ENCODE measurements around the gene ACSF2. TPM values are rescaled to one million over a fixed set of nuclear protein-coding genes. Genes with fewer than 3 reads are reported as not detected.
"Not testable (repeated sequence)": the region's sequence is repeated elsewhere in the genome, so short reads cannot be mapped to it uniquely, and the experiment has no call there.

The ACSF2 gene
- polyA plus RNA-seq, 1 donor (not counting 4 experiments of a cell fraction or from before 2014, with no cell fraction given): 71.9 TPM

DNA sequence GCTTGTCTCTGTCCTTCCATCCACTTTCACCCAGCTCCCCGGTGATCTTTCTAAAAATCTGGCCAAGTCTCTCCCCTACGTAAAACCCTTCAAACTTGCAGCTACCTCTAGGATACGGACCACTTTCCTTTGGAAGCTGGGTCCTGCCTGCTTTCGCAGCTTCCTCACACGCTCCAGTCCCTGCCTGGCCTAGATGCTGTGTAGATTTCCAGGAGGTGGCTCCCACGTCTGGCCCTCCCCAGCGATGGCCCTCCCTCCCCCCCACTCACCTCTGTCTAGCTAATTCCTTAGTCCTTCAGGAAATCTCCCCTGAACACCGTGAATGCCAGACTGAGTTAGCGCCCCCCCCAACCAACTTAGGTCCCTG is 28.1 kb upstream of the ACSF2 start:
- peaks cover 17% of the 10 kb centered on the region for H3K4me1 ChIP-seq (ENCODE audit: control insufficient read depth, extremely low read depth, insufficient read depth, low read length)
- FAIRE-seq (no peak), DNase-seq (ENCODE audit: low read depth, low spot score) (no peak)
- no peak overlapping the region for H2AFZ ChIP-seq (ENCODE audit: control insufficient read depth, low read length)
- TF ChIP-seq, protein P1, sequence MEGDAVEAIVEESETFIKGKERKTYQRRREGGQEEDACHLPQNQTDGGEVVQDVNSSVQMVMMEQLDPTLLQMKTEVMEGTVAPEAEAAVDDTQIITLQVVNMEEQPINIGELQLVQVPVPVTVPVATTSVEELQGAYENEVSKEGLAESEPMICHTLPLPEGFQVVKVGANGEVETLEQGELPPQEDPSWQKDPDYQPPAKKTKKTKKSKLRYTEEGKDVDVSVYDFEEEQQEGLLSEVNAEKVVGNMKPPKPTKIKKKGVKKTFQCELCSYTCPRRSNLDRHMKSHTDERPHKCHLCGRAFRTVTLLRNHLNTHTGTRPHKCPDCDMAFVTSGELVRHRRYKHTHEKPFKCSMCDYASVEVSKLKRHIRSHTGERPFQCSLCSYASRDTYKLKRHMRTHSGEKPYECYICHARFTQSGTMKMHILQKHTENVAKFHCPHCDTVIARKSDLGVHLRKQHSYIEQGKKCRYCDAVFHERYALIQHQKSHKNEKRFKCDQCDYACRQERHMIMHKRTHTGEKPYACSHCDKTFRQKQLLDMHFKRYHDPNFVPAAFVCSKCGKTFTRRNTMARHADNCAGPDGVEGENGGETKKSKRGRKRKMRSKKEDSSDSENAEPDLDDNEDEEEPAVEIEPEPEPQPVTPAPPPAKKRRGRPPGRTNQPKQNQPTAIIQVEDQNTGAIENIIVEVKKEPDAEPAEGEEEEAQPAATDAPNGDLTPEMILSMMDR (optimal IDR thresholded peaks at IDR 0.05 in 1 of 3, IDR thresholded peaks at IDR 0.05 in 1 of 3, conservative IDR thresholded peaks at IDR 0.05 in 1 of 3; ENCODE audit: extremely low read depth in 1 of 3, insufficient read depth in 2 of 3, low read length in 3 of 3): no peak
- no peak for TF ChIP-seq EZH2 (IDR thresholded peaks at IDR 0.05; ENCODE audit: low read length)
- H3K4me3 ChIP-seq (ENCODE audit: control insufficient read depth in 2 of 3, extremely low read depth in 1 of 3, insufficient read depth in 2 of 3, low read depth in 1 of 3, low read length in 3 of 3): no peak overlapping the region
- H3K9me3 ChIP-seq (ENCODE audit: control insufficient read depth, low read depth, low read length): no peaks in the 10 kb centered on the region
- H3K36me3 ChIP-seq (ENCODE audit: control insufficient read depth in 2 of 2, extremely low read depth in 1 of 2, insufficient read depth in 2 of 2, low read length in 2 of 2): peaks cover 16 to 25% of the 10 kb centered on the region in 2 experiments
- H3K9me1 ChIP-seq (ENCODE audit: control insufficient read depth, extremely low read depth, insufficient read depth, low read length): no peaks in the 10 kb centered on the region
- H3K79me2 ChIP-seq (ENCODE audit: control insufficient read depth, insufficient read depth, low read length): peaks cover 45% of the 10 kb centered on the region
- no peak overlapping the region for H3K9ac ChIP-seq (ENCODE audit: control insufficient read depth, extremely low read depth, insufficient read depth, low read length)
- H4K20me1 ChIP-seq (ENCODE audit: control insufficient read depth, extremely low read depth, insufficient read depth, low read length): peaks cover 8% of the 10 kb centered on the region
- H3K4me2 ChIP-seq (ENCODE audit: control insufficient read depth, extremely low read depth, insufficient read depth, low read depth, low read length): peak overlapping the region; percentile 69
- no peak overlapping the region for H3K27ac ChIP-seq (ENCODE audit: control insufficient read depth, insufficient read depth, low read length)
- dilution Hi-C loops (cut with MboI; ENCODE audit: extremely low pct_ligation_motif_present, low sequenced_read_pairs): no loop called here
- no peaks in the 10 kb centered on the region for H3K27me3 ChIP-seq (ENCODE audit: control insufficient read depth, extremely low read depth, insufficient read depth, low read length)

DNA sequence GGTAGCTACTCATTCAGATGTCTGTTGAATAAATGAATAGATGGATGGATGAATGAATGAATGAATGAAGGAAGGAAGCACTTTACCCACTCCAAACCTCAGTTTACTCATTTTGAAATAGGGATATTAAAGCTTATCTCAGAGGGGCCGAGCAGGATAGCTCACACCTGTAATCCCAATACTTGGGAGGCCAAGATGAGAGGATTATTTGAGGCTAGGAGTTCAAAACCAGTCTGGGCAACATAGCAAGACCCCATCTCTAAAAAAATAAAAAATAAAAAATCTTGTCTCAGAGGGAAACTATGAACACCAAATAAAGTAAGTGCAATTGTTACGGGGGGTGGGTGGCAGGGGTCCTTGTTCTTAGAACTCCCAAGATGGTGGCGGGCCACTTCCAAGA is 27.3 kb upstream of the ACSF2 start:
- dilution Hi-C loops (cut with MboI; ENCODE audit: extremely low pct_ligation_motif_present, low sequenced_read_pairs); H4K20me1 ChIP-seq (ENCODE audit: control insufficient read depth, extremely low read depth, insufficient read depth, low read length); H3K9ac ChIP-seq (ENCODE audit: control insufficient read depth, extremely low read depth, insufficient read depth, low read length); H3K27me3 ChIP-seq (ENCODE audit: control insufficient read depth, extremely low read depth, insufficient read depth, low read length); H2AFZ ChIP-seq (ENCODE audit: control insufficient read depth, low read length); H3K27ac ChIP-seq (ENCODE audit: control insufficient read depth, insufficient read depth, low read length); H3K9me1 ChIP-seq (ENCODE audit: control insufficient read depth, extremely low read depth, insufficient read depth, low read length); H3K4me2 ChIP-seq (ENCODE audit: control insufficient read depth, extremely low read depth, insufficient read depth, low read depth, low read length); H3K4me3 ChIP-seq (ENCODE audit: control insufficient read depth in 2 of 3, extremely low read depth in 1 of 3, insufficient read depth in 2 of 3, low read depth in 1 of 3, low read length in 3 of 3); FAIRE-seq; H3K9me3 ChIP-seq (ENCODE audit: control insufficient read depth, low read depth, low read length); DNase-seq (ENCODE audit: low read depth, low spot score): not testable (repeated sequence)
- Histone ChIP-seq H3K79me2 (ENCODE audit: control insufficient read depth, insufficient read depth, low read length) (peaks cover 37% of the 10 kb centered on the region), H3K36me3 (ENCODE audit: control insufficient read depth in 2 of 2, extremely low read depth in 1 of 2, insufficient read depth in 2 of 2, low read length in 2 of 2) (peaks cover 8 to 18% of the 10 kb centered on the region in 2 experiments), H3K4me1 (ENCODE audit: control insufficient read depth, extremely low read depth, insufficient read depth, low read length) (peaks cover 17% of the 10 kb centered on the region)

DNA sequence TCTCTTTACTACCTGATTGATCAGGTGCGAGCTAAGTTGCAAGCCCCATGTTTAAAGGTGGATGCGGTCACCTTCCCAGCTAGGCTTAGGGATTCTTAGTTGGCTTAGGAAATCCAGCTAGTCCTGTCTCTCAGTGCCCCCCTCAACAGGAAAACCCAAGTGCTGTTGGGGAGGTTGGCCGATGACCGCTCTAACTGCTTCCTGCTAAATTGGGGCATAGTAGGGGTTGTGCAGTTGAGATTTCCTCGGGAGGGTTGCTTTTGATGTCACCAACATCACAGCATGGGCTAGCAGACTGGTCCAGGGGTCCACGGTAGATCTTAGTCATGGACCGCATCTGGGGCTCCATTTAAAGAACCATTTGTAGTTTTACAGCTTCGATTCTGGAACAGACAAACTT is 26.4 kb upstream of the ACSF2 start:
- H3K27me3 ChIP-seq (ENCODE audit: control insufficient read depth, extremely low read depth, insufficient read depth, low read length); H3K4me2 ChIP-seq (ENCODE audit: control insufficient read depth, extremely low read depth, insufficient read depth, low read depth, low read length); H4K20me1 ChIP-seq (ENCODE audit: control insufficient read depth, extremely low read depth, insufficient read depth, low read length); H3K27ac ChIP-seq (ENCODE audit: control insufficient read depth, insufficient read depth, low read length); H3K9ac ChIP-seq (ENCODE audit: control insufficient read depth, extremely low read depth, insufficient read depth, low read length); H3K9me3 ChIP-seq (ENCODE audit: control insufficient read depth, low read depth, low read length); DNase-seq (ENCODE audit: low read depth, low spot score); dilution Hi-C loops (cut with MboI; ENCODE audit: extremely low pct_ligation_motif_present, low sequenced_read_pairs); FAIRE-seq; H3K9me1 ChIP-seq (ENCODE audit: control insufficient read depth, extremely low read depth, insufficient read depth, low read length); H3K4me3 ChIP-seq (ENCODE audit: control insufficient read depth in 2 of 3, extremely low read depth in 1 of 3, insufficient read depth in 2 of 3, low read depth in 1 of 3, low read length in 3 of 3); H2AFZ ChIP-seq (ENCODE audit: control insufficient read depth, low read length); H3K36me3 ChIP-seq (ENCODE audit: control insufficient read depth in 2 of 2, extremely low read depth in 1 of 2, insufficient read depth in 2 of 2, low read length in 2 of 2): not testable (repeated sequence)
- H3K79me2 ChIP-seq (ENCODE audit: control insufficient read depth, insufficient read depth, low read length): peaks cover 28% of the 10 kb centered on the region
- H3K4me1 ChIP-seq (ENCODE audit: control insufficient read depth, extremely low read depth, insufficient read depth, low read length): peaks cover 17% of the 10 kb centered on the region

DNA sequence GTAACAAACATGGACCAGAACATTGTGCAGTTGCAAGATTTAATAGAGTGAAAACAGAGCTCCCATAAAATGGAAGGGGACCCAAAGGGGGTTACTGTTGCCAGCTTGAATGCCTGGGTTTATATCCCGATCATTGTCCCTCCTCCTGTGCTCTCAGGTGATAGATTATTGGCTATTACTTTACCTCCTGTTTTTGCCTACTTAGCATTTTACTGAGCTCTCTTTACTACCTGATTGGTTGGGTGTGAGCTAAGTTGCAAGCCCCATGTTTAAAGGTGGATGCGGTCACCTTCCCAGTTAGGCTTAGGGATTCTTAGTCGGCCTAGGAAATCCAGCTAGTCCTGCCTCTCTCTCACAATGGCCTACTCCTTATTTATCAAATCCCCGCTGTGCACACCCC is 20.7 kb upstream of the ACSF2 start:
- H3K4me2 ChIP-seq (ENCODE audit: control insufficient read depth, extremely low read depth, insufficient read depth, low read depth, low read length); H3K9me3 ChIP-seq (ENCODE audit: control insufficient read depth, low read depth, low read length); H3K36me3 ChIP-seq (ENCODE audit: control insufficient read depth in 2 of 2, extremely low read depth in 1 of 2, insufficient read depth in 2 of 2, low read length in 2 of 2); dilution Hi-C loops (cut with MboI; ENCODE audit: extremely low pct_ligation_motif_present, low sequenced_read_pairs); FAIRE-seq; H3K27ac ChIP-seq (ENCODE audit: control insufficient read depth, insufficient read depth, low read length); H3K27me3 ChIP-seq (ENCODE audit: control insufficient read depth, extremely low read depth, insufficient read depth, low read length); H2AFZ ChIP-seq (ENCODE audit: control insufficient read depth, low read length); DNase-seq (ENCODE audit: low read depth, low spot score); H3K79me2 ChIP-seq (ENCODE audit: control insufficient read depth, insufficient read depth, low read length); H3K9me1 ChIP-seq (ENCODE audit: control insufficient read depth, extremely low read depth, insufficient read depth, low read length); H3K9ac ChIP-seq (ENCODE audit: control insufficient read depth, extremely low read depth, insufficient read depth, low read length); H3K4me3 ChIP-seq (ENCODE audit: control insufficient read depth in 2 of 3, extremely low read depth in 1 of 3, insufficient read depth in 2 of 3, low read depth in 1 of 3, low read length in 3 of 3); H3K4me1 ChIP-seq (ENCODE audit: control insufficient read depth, extremely low read depth, insufficient read depth, low read length); H4K20me1 ChIP-seq (ENCODE audit: control insufficient read depth, extremely low read depth, insufficient read depth, low read length): not testable (repeated sequence)
